Measurements from ENCODE around the gene TAS2R4. TPM values are rescaled to one million over a fixed set of nuclear protein-coding genes. Genes with fewer than 3 reads are reported as not detected.

TAS2R4 gene
- total RNA-seq, 1 experiment from 2014 or later, result 0.13 TPM

Small RNA genes lying within 50 kb of the gene (small RNA-seq; reads per million reads assigned to genes)
- gene RNU1-82P, result not detected

Other genes with a start within 250 kb of the TAS2R4 start
- 22.1 and 26.4 TPM in 2 replicates for gene AGK, start 225.3 kb upstream of the TAS2R4 start, total RNA-seq (2014; rRNA removed; shearing (Covaris generic))
- gene DENND11, start 74.5 kb upstream of the TAS2R4 start, total RNA-seq (2014; rRNA removed; shearing (Covaris generic)), result 19.6 and 20.4 TPM in 2 replicates
- 0.03 TPM in 1 of 2 replicates, not detected in the other for gene WEE2, start 68.3 kb upstream of the TAS2R4 start, total RNA-seq (2014; rRNA removed; shearing (Covaris generic))
- 194 and 242 TPM in 2 replicates for gene SSBP1, start 38.3 kb upstream of the TAS2R4 start, total RNA-seq (2014; rRNA removed; shearing (Covaris generic))
- gene TAS2R3, start 12.6 kb upstream of the TAS2R4 start, total RNA-seq (2014; rRNA removed; shearing (Covaris generic)), result 0.16 and 0.97 TPM in 2 replicates
- 0.10 and 0.26 TPM in 2 replicates for gene TAS2R5, start 13.5 kb downstream of the TAS2R4 start, total RNA-seq (2014; rRNA removed; shearing (Covaris generic))
- not detected in 2 replicates for gene PRSS37, start 64.8 kb downstream of the TAS2R4 start, total RNA-seq (2014; rRNA removed; shearing (Covaris generic))
- not detected in 2 replicates for gene OR9A4, start 139.7 kb downstream of the TAS2R4 start, total RNA-seq (2014; rRNA removed; shearing (Covaris generic))
- not detected in 2 replicates for gene CLEC5A, start 170.3 kb downstream of the TAS2R4 start, total RNA-seq (2014; rRNA removed; shearing (Covaris generic))
- gene TAS2R38, start 197.1 kb downstream of the TAS2R4 start, total RNA-seq (2014; rRNA removed; shearing (Covaris generic)), result 0.08 and 0.36 TPM in 2 replicates
- under 0.01 and 0.05 TPM in 2 replicates for gene MGAM, start 219.2 kb downstream of the TAS2R4 start, total RNA-seq (2014; rRNA removed; shearing (Covaris generic))

All from HT-29 (cell line).